AG09319 (cell line): ENCODE results near the gene NCOA6.

Source experiments
- DNase-seq: peaks from one replicate; pipeline ENCODE4 v3.0.0-alpha.2; 2010; ENCODE audit warnings: low read depth; ENCODE audit errors: extremely low read depth
- TF ChIP-seq, protein P1 (sequence below): IDR thresholded peaks from 2 replicates; pipeline ENCODE4 v1.5.1; 2011; ENCODE audit warnings: low read depth, mild to moderate bottlenecking, inconsistent platforms, low read length, moderate library complexity

NCOA6 gene

DNA sequence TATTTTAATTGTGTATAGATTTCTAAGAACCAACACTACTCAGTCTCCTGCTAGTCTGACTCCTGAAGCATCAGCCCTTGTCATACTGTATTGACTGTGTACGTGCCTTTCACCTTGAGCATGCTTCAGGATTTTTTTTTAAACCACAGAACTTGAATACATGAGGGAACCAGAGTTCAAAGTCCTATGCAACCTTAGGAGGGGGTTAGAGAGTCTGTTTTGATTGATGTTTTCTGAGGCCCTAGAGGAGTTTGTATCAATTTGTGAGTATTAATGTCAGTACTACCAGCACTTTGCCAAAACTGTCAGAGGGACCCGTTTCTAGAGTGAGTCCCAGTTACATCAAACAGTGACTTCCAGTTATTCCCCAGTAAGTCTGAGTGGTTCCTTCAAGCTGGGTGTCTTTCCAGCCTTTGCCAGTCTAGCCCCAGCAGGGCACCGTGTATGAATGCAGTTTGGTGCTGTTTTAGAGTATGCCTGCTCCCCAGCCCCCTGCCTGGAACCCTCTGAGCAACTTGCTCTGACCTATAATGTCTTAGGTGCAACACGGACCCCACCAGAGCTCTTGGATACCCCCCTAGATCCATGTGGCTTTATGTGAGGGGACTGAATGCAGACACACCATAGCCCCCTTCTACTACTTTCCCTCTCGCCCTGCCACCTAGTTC, 112.8 kb downstream of the NCOA6 start:
- DNase-seq, result no peak
- TF ChIP-seq, protein P1, sequence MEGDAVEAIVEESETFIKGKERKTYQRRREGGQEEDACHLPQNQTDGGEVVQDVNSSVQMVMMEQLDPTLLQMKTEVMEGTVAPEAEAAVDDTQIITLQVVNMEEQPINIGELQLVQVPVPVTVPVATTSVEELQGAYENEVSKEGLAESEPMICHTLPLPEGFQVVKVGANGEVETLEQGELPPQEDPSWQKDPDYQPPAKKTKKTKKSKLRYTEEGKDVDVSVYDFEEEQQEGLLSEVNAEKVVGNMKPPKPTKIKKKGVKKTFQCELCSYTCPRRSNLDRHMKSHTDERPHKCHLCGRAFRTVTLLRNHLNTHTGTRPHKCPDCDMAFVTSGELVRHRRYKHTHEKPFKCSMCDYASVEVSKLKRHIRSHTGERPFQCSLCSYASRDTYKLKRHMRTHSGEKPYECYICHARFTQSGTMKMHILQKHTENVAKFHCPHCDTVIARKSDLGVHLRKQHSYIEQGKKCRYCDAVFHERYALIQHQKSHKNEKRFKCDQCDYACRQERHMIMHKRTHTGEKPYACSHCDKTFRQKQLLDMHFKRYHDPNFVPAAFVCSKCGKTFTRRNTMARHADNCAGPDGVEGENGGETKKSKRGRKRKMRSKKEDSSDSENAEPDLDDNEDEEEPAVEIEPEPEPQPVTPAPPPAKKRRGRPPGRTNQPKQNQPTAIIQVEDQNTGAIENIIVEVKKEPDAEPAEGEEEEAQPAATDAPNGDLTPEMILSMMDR, result no peak

DNA sequence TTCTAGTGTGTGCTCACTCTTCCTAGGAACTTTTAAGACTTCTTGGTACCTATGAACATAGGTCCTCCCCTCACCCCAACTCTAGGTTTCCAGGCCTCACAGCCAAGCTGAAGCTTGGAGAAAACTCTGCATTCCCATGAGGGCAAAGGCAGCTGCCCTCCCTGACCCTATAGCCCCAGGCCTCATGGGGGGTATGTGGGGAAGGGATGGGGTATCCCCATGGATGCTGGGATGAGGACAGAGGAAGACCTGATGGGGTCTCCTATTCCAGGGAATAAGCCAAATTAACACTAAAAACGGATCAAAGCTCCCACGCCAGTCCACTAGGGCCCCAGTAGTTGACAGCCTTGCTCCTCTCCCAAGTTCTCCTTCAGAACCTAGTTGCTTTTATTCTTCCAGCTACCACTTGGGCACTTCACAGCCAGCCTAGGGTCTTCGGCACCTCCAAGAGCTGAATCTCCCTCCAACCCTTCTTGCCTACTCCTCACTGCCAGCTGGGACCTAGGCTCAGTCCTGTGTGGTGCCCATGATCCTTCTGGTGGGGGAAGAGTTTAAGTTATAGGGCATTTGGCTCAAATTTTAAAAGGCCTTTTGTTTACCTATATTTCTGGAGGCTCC, 113.5 kb downstream of the NCOA6 start:
- TF ChIP-seq, protein P1, result no peak

DNA sequence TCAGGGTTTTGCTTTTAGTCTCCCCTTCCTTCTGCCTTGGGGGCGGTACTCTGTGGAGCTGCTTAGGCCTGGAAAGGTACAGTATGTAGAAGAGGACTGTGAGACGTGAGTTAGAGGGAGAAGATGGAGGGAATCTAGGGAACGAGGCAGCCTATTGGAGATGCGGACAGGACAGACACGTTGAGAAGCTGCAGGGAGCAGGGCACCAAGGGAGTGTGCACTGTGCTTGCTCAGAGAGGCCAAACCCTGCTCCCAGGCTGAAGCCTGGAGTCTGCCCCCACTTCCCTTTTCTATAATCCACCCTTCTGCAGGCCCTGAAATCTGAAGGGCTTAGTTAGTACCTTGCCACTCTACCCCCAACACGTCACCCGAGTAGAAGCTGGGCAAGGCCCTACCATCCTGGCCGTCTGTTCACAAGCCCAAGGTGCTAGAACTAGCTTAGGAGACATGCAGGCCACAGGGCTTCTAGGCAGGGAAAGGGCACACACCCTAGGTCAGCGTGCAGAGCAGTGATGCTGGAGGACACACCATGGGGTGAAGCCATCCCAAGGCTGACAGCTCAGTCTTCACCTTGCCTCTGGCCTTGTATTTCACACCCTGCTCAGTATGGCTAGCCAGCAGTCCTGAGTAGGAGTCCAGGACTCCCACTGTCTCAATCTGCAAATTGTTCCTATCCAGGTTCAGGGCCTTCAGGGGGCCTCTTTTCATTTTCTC, 114.4 kb downstream of the NCOA6 start:
- DNase-seq, result no peak
- TF ChIP-seq, protein P1, result no peak

More for the DNA sequence above, 113.5 kb downstream of the NCOA6 start:
- DNase-seq, result no peak

DNA sequence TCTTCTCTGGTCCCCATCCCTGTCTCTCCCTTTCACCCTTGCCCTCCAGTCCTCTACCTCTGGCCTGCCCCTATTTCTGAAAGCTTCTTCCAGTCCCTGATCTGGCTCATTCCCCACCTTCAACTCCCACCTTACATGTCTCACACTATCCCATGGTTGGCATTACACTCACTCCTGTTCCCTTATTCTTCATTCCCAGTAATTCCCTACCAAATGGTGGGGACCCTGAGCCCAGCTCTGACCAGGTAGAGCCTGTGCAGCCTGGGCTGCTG, 114.9 kb downstream of the NCOA6 start:
- TF ChIP-seq, protein P1, result no peak
- no peak for DNase-seq

DNA sequence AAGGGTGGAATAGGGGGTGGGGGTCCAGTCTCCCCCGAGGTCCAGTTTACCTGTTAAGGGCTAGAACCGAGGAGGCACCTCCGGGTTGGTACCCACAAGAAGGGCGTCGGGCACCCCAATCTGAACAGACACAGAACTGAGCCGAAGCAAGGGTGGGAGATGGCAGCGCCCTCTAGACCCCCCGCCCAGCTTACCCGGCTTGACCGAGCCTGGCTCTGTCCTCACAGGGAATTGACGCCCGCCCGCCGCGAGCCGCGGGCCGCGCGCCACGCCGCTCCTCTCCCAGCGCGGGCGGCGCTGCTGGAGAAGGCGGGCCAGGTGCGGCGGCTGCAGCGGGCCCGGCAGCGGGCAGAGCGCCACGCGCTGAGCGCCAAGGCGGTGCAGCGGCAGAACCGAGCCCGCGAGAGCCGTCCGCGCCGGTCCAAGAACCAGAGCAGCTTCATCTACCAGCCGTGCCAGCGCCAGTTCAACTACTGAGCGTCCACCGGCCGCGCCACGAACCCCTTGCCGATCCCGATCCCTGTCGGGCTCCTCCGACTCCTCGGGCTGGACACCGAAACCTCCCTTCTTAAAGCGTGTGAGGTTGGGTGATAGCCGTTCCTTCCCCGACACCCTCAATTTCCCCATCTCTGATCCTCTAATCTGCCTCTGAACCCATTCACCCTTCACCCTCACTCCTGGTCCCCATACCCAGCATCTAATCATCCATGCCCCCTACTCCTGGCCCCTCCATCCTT, 115.5 kb downstream of the NCOA6 start:
- TF ChIP-seq, protein P1, result peak; percentile 42

DNA sequence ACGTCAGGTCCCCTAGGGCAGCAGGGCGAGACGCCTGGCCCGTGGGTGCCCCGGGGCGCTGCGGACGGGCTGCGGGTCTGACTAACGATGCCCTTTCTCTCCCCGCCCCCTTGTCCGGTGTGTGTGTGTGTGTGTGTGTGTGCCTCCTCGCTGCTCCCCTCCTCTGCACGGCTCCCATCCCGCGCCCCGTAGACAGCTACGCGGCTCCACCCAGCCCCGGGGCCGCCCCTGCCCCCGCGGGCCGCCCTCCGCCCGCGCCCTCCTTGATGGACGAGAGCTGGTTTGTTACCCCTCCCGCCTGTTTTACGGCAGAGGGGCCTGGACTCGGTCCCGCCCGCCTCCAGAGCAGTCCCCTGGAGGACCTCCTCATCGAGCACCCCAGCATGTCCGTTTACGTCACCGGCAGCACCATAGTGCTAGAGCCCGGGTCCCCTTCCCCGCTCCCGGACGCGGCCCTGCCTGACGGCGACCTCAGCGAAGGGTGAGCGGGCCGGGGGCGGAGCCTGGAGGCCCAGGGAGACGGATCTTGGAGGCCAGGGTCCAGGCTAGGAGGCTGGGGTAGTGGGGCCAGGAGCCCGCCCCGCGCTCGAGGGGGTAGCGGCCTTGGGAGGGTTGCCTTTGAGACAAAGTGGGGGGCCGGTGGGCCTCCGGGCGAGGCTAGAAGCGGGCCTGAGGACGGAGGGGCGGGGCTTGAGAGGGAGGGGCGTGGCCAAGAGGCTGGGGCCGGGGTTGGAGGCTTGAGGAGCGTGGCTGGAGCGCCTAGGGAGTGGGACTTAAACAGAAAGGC, 116.2 kb downstream of the NCOA6 start:
- DNase-seq, result peak; percentile 52
- TF ChIP-seq, protein P1, result no peak

More for the DNA sequence above, 115.5 kb downstream of the NCOA6 start:
- DNase-seq, result peak; percentile 16
